ENCODE data around the gene SAMD7. TPM values are rescaled to one million over a fixed set of nuclear protein-coding genes. Genes with fewer than 3 reads are reported as not detected.

SAMD7 gene
- total RNA-seq, 2 experiments from 2014 or later, result not detected

DNA sequence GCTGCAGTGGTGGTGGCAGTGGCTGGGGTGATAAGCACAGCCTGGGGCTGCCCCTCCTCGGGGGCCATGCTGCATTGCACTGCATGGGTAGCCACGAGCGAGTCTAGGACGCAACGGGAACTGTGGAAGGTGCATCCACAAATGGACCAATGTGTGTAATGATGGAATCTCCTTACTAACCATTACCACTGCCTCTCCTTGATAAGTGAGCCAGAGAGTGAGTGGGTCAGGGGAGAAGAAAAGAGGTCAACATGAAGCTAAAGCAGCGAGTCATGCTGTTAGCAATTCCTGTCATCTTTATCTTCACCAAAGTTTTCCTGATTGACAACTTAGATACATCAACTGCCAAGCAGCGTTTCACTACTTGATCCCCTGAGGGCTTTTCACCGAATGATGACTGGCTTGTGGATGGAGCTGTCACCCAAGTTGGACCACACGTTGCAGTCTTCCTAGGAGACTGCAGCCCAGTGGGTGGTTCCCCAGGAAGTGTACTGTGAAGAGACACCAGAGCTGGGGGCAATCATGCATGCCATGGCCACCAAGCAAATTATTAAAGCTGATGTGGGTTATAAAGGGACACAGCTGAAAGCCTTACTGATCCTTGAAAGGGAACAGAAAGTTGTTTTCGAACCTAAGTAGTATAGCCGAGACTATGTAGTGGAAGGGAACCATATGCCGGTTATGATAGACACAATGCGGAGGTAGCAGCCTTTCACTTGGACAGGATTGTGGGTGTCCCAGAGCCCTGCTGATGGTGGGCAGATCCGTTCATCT, 20.6 kb downstream of the SAMD7 start:
- DNase-seq, result no peak
- ChIA-PET POLR2A (no interaction called here), CTCF (no interaction called here)
- Histone ChIP-seq H3K4me3 (ENCODE audit: low read length) (no peak overlapping the region), H3K4me1 (ENCODE audit: insufficient read depth, low read length) (no peaks in the 10 kb centered on the region), H3K9me3 (ENCODE audit: control insufficient read depth in 1 of 2, insufficient read depth in 1 of 2, low read length in 2 of 2) (no peaks in the 10 kb centered on the region), H3K27me3 (ENCODE audit: control insufficient read depth in 1 of 2, insufficient read depth in 2 of 2, low read length in 2 of 2) (no peaks in the 10 kb centered on the region), H3K36me3 (ENCODE audit: insufficient read depth, low read length) (no peaks in the 10 kb centered on the region), H3K27ac (ENCODE audit: low read depth in 1 of 2, low read length in 2 of 2) (no peak overlapping the region)
- no peaks in the 10 kb centered on the region for H3K4me1 Mint-ChIP-seq (ENCODE audit: low read depth)
- no peaks in the 10 kb centered on the region for H3K9me3 Mint-ChIP-seq
- TF ChIP-seq, protein P1, sequence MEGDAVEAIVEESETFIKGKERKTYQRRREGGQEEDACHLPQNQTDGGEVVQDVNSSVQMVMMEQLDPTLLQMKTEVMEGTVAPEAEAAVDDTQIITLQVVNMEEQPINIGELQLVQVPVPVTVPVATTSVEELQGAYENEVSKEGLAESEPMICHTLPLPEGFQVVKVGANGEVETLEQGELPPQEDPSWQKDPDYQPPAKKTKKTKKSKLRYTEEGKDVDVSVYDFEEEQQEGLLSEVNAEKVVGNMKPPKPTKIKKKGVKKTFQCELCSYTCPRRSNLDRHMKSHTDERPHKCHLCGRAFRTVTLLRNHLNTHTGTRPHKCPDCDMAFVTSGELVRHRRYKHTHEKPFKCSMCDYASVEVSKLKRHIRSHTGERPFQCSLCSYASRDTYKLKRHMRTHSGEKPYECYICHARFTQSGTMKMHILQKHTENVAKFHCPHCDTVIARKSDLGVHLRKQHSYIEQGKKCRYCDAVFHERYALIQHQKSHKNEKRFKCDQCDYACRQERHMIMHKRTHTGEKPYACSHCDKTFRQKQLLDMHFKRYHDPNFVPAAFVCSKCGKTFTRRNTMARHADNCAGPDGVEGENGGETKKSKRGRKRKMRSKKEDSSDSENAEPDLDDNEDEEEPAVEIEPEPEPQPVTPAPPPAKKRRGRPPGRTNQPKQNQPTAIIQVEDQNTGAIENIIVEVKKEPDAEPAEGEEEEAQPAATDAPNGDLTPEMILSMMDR (IDR thresholded peaks at IDR 0.05), result no peak
- ATAC-seq (ENCODE audit: poor library complexity), result no peak
- intact Hi-C loops (cut with DNase I, micrococcal nuclease), result no loop called here
- no peak overlapping the region for H3K27ac Mint-ChIP-seq
- no peaks in the 10 kb centered on the region for H3K36me3 Mint-ChIP-seq (ENCODE audit: low read depth)
- H3K27me3 Mint-ChIP-seq, result peaks cover 12% of the 10 kb centered on the region
- no peak overlapping the region for H3K4me3 Mint-ChIP-seq

DNA sequence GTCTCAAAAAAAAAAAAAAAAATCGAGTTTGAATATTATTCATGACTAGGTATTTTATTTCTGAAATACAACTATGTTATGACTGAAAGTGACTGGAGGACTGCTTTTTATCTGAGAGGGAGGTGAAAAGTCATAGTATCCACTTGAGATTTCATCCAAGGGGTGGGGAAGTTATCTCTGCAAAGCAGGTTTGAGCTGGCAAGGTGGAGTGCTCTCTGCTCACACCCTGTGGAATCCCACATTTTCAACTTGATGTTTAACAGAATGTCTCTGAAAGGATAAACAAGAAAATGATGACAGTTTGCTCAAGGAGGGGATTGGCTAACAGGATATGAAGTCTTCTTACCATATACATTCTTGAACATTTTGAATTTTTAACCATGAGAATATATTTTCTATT, 27.9 kb downstream of the SAMD7 start:
- no peak overlapping the region for H3K27ac ChIP-seq (ENCODE audit: low read depth in 1 of 2, low read length in 2 of 2)

DNA sequence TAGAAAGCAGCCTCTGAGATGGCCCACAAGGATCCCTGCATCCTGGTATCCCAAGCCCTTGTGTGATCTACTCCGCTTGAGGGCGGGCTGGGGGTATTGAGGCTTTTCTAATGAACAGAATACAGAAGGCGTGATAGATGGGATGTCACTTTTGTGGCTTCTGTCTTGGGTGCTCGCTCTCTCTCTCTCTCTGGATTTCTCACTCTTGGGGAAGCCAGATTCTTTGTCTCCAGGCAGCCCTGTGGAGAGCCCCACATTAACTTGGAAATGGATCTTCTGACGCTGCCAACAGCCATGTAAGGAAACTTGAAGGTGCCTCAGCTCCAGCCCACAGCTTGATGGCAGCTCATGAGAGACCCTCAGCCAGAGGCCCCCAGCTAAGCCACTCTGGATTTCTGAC, 28.4 kb downstream of the SAMD7 start:
- Histone ChIP-seq H3K4me3 (ENCODE audit: low read length) (no peak overlapping the region), H3K27ac (ENCODE audit: low read depth in 1 of 2, low read length in 2 of 2) (no peak overlapping the region), H3K4me1 (ENCODE audit: insufficient read depth, low read length) (no peaks in the 10 kb centered on the region), H3K9me3 (ENCODE audit: control insufficient read depth in 1 of 2, insufficient read depth in 1 of 2, low read length in 2 of 2) (no peaks in the 10 kb centered on the region), H3K36me3 (ENCODE audit: insufficient read depth, low read length) (no peaks in the 10 kb centered on the region), H3K27me3 (ENCODE audit: control insufficient read depth in 1 of 2, insufficient read depth in 2 of 2, low read length in 2 of 2) (peaks cover 0 to 4% of the 10 kb centered on the region in 2 experiments)
- Mint-ChIP-seq H3K4me3 (no peak overlapping the region), H3K36me3 (ENCODE audit: low read depth) (no peaks in the 10 kb centered on the region), H3K9me3 (no peaks in the 10 kb centered on the region), H3K4me1 (ENCODE audit: low read depth) (peaks cover 11% of the 10 kb centered on the region), H3K27me3 (peaks cover 9% of the 10 kb centered on the region), H3K27ac (no peak overlapping the region)
- intact Hi-C loops (cut with DNase I, micrococcal nuclease), result no loop called here
- ATAC-seq (ENCODE audit: poor library complexity) (no peak), DNase-seq (no peak)
- POLR2A ChIA-PET, result no interaction called here
- TF ChIP-seq, protein P1 (IDR thresholded peaks at IDR 0.05), result no peak
- CTCF ChIA-PET, result no interaction called here

More for the DNA sequence above, 27.9 kb downstream of the SAMD7 start:
- Mint-ChIP-seq H3K4me3 (no peak overlapping the region), H3K27me3 (peaks cover 9% of the 10 kb centered on the region), H3K36me3 (ENCODE audit: low read depth) (no peaks in the 10 kb centered on the region), H3K4me1 (ENCODE audit: low read depth) (peaks cover 11% of the 10 kb centered on the region), H3K9me3 (no peaks in the 10 kb centered on the region), H3K27ac (no peak overlapping the region)
- no peaks in the 10 kb centered on the region for H3K36me3 ChIP-seq (ENCODE audit: insufficient read depth, low read length)
- no peaks in the 10 kb centered on the region for H3K9me3 ChIP-seq (ENCODE audit: control insufficient read depth in 1 of 2, insufficient read depth in 1 of 2, low read length in 2 of 2)
- CTCF ChIA-PET, result no interaction called here
- H3K27me3 ChIP-seq (ENCODE audit: control insufficient read depth in 1 of 2, insufficient read depth in 2 of 2, low read length in 2 of 2), result peaks cover 0 to 4% of the 10 kb centered on the region in 2 experiments
- no peaks in the 10 kb centered on the region for H3K4me1 ChIP-seq (ENCODE audit: insufficient read depth, low read length)
- ATAC-seq (ENCODE audit: poor library complexity) (no peak), DNase-seq (no peak)
- intact Hi-C loops (cut with DNase I, micrococcal nuclease), result no loop called here
- no peak overlapping the region for H3K4me3 ChIP-seq (ENCODE audit: low read length)
- POLR2A ChIA-PET, result no interaction called here
- TF ChIP-seq, protein P1 (IDR thresholded peaks at IDR 0.05), result no peak

All from CD4-positive, alpha-beta T cell (primary cell).